HG03135 (cell line): ENCODE measurements around the gene PRPF6.
A peak's percentile ranks its signal among the peaks of the same experiment; 100 is the strongest.

Experiments
- ATAC-seq: cut with Tn5 transposase; IDR thresholded peaks from one replicate; pipeline ENCODE4 v1.9.1; 2021; ENCODE audit warnings: mild to moderate bottlenecking, moderate library complexity; ENCODE audit not compliant: unreplicated experiment

Gene PRPF6

DNA sequence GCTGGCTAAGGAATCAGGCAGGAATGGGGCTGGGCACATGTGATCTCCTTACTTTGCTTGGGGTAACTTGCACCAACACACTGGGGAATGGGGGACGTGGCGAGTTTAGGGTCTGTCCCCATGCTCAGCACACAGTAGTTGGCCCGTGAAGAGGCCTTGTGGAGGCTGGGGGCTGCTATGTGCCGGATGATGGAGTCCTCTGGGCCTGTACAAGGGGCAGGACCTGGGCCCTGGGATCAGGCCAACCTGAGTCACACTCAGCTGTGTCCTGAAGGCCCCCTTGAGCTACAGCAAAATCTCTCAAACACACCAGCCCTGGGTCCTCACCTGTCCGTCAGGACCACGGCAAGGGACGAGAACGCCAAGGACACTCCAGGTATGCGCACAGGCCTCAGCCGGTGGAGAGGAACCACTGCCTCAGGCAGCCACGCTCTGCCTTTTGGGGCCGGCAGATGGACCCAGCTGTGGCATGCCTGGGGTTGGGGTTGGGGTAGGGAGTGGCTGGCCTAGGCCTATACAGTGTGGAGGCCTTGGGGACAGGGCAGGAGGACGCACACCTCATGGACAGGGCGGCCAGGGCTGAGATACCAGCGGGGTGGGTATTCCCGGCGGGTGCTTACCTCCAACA lies 35.8 kb upstream of the PRPF6 start:
- no peak for ATAC-seq

DNA sequence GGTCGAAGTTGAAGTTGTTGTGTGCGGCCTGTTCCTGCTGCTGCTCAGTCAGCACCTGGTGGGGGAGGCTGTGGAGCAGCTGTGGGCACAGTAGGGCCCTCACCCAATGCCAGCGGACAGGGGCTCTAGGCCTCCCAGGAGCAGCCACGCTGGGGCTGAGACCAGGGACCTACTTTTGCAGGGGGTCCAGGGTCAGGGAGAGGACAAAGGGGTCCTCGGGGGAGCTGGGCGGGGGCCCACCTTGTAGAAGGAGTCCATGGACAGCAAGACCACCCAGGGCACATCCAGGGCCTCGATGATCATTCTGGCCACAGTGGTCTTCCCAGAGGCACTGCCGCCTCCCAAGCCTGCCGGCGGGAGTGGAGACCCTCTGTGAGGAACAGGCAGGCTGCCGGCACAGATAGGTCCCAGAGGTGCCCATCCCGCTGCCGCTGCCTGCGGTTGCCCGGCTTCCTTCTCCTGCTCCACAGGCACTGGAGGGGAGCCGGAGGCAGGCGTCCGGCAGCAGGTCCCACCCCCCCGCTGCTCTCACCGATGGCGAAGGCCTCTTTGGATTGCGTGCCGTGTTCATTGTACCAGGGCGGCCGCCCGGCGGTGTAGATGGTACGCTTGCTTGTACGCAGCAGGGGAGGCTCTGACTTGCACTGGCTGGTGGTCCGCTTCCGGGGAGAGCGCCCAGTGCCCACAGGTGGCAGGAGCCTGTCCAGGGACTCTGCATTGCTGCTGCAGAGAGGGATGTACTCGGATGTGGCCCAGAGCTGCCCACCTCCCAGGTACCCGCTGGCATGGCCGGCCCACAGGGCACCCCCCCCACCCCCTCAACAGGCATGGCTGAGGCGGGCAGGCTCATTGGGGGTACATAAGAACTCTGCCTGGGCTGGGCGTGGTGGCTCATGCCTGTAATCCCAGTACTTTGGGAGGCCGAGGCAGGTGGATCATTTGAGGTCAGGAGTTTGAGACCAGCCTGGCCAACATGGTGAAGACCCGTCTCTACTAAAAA lies 34.7 kb upstream of the PRPF6 start:
- ATAC-seq = no peak

DNA sequence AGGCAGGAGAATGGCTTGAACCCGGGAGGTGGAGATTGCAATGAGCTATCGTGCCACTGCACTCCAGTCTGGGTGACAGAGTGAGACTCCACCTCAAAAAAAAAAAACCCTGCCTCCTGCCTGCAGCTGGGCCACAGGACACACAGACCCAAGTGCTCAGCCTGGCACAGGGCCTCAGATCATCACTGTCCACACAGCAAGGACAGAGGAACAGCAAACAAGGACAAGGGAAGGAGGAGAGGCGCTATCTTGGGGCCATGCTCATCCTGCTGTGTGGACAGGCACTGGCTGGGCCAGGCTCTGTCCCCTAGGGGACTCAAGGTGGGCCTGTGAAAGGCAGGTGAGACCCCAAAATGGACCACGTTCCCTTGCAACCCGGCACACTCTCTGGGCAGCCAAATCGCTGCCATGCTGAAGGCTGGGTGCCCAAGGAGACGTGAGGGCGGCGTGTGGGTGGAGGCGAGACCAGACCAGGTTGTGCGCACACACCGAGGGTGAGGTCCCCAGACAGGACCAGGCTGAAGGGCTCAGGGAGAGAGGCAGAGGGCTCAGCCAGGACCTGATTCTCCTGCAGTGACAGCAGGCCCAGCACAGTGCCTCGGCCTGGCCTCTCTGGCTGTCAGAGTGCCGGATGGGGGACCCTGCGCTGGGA lies 33.8 kb upstream of the PRPF6 start:
- no peak for ATAC-seq

DNA sequence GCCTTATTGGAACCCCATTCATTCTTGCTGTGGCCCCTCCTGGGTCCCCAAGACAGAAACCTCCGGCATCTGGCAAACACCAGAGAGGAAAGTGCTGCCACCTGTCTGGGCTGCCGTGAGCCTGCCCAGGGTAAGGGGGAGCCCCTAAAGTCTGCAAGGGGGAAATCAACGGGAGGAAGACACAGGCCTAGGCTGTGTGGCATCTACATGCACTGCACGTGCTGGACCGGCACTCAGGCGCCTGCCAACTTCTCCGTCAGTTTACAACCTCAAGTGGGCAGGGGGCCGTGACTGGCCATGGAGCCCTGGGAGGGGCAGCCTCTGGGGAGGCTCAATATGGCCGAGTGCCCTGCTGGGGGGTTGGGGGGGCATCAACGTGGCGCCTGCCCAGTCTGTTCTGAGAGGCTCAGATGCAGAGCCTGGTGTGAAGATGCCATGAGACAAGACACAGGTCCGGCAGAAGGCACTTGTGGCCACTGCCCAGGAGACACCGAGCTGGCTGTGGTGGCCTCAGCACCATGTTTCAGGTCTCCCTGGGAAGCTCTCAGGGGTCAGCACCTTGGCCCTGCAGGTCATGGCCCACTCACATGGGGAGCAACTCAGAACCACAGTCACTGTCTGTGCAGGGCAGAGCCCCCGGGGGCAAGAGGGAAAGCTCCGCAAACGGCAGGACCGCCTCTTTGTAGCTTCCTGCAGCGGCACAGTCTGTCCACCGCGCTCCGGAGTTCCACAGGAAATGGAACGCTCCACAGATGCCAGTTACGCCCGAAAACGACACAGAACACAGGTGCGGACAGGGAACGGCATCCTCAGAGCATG lies 33.1 kb upstream of the PRPF6 start:
- ATAC-seq = no peak

DNA sequence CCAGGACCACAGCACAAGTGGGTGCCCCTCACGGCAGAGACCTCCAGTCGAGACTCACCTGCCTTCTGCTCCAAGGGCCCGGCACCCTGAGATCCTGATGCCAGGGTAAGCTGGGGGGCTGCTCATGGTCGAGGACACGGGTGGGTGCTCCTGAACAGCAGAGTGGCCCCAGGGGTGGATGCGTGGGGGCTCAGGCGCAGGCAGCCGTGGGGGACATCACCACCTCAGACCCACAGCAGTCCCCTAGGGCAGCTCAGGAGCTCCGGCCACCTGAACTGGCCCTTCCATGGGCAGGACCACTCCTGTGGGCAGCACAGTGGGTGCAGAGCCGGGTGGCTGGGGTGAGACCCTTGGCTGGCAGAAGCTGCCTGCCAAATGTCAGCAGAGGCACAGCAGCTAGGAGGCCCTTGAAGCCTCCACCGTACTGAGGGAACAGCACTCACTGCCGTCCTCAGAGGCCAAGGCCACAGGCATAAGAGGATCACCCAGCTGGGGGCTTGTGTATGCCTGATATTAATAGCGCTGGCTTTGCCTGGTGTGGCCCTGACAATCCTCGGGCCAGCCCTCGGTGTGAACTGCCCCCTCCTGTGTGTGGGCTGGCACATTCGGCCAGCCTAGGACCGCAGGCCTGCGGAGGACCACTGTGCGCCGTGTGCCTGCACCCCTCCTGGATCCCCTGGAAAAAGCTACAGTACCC lies 30.1 kb upstream of the PRPF6 start:
- no peak for ATAC-seq

DNA sequence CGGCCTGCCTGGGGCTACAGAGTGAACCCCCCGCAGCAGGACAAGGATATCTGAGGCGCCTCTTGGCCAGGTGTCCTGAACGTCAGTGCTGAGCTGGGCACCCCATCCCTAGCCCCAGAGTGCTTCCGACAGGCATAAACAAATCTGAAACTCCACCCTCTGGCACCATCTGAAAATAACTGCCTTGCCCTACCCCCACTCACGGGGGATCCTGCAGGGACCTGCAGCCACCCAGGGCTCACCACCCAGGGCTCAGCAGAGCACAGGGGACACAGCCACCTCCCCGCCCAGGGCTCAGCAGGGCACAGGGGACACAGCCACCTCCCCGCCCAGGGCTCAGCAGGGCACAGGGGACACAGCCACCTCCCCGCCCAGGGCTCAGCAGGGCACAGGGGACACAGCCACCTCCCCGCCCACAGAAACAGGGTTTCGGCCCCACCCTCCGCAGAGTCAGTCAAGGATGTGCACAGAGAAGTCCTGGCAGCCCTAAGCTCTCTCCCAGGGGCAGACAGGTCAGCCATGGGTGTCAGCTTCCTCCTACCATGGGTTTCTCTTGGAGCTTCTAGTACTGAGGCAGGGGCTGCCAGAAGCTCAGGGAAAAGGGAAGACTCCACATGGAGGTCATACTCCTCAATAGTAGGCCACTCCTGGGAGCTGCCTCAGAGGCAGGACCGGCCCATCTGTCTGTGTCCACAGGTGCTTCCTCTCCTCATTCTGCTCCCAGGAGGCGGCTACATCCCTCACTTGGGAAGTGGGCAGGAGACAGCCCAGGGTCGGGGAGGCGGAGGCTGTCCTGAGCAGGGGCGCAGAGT lies 29.3 kb upstream of the PRPF6 start:
- no peak for ATAC-seq

DNA sequence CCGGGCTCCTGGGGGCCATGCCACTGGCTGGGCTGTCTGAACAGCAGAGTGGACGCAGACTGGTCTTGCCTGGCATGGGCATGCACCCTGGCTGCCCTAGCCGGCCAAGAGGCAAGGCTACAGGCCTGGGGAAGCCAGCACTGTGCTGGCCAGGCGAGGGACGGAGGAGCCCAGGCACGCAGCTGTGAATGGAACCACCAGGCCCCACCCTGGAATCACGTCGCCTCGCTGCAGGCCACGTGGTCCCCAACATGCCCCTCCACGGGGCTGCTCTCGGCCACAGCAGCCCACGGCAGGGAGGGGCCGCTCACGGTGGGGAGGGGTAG lies 28.8 kb upstream of the PRPF6 start:
- ATAC-seq = no peak

DNA sequence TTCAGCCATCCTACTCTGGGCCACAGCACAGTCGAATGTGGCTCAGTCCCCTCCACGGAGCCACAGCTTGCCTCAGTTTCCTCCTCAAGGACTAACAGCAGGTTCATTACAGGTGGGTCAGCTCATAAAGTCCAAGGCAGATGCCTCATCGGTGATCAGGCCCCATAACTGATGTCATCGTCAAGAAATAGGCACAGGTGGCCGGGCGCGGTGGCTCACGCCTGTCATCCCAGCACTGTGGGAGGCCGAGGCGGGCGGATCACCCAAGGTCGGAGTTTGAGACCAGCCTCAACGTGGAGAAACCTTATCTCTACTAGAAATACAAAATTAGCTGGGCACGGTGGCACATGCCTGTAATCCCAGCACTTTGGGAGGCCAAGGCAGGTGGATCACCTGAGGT lies 28.2 kb upstream of the PRPF6 start:
- no peak for ATAC-seq

DNA sequence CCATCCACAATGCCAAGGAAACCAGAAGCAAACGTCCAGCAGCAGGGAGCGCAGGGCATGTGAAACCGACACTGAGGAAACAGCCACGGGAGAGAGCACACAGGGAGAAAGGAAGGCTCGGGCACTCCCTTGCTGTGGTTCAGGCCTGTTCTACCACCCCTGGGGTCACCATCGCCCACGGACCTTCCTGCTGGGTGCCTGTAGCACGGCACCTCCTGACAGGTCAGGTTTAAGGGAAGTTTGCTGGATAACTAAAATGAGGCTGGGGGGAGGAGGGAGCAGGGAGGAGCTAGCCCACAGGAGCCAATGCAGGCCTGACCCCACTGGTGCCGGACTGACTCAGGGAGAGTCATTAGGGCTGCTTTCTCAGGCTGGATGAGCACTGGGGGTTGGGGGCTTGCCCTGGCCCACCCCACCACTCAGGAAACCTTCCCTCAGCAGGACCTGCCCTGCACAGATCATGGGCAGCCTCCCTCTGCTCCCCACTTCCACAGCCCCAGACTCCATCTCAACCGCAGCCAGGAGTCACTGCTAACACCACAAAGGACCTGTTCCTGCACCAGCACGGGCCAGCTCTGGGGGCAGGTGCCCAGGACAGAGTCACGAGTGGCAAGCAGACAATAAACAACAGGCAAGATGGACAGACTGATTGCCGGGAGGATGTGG lies 27.0 kb upstream of the PRPF6 start:
- no peak for ATAC-seq

DNA sequence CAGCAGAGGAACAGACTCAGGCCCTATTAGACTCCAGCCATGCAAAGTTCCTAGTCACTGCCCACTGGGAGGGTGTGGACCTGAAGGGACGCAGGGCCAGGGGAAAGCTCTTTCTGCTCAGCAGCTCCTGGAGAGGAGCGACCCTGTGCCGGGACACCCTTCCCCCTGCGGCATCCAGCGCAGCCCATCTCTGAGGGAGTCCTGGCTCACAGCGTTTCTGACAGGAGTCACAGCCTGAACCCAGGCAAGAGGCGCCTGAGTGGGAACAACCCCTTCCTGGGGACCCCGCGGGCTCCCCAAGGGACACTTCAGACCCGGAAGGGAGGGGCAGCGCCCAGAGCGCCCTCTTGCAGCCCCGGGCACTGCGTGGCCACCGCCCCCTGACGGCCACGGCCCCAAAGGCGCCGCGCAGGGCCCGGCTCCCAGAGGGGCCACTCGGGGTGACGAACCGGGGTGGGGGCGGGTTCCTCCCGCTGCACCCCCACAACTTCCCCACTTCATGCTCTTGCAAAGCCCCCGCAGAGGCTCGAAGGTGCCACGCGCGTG lies 25.6 kb upstream of the PRPF6 start:
- ATAC-seq = peak; percentile 23

DNA sequence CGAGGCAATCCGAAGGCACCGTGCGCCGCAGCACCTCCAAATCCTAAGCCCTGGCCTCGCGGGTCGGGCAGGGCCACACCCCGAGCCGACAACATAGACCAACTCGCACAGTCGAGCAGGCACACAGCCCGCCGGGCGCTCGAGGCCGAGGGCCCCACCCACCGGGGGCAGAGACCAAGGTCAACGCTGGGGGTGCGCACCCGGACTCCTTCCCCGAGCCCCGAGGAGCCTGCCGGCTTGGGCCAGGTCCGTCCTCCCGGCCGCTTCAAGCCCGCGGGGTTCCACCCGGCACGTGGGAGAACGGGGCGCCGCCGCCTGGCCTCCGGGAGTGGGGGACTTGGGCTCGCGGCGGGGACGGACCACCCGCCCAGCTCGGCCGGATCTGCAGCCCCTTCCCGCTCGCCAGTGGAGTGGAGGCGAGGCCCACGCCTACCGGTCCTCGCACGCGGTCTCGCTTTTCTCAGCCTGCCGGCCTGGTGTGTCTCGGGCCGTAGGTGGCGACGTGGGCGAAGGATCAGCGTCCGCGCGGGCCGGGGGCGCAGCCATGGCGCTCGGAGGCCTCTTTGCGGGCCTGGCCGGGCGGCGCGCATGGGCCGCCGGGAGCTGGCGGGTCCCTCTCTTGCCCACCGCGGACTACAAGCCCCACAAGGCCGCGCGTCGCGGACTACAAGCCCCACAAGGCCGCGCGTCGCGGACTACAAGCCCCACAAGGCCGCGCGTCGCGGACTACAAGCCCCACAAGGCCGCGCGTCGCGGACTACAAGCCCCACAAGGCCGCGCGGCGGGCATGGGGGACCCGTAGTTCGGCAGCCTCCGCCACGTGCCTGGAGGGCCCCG lies 24.9 kb upstream of the PRPF6 start, which contains the start of gene UCKL1:
Gene UCKL1, minus strand, starts transcription at position 590 of the 837 bp plus-strand sequence. Its CDS starts 44 bp downstream, at position 546.
- peak; percentile 61 for ATAC-seq

DNA sequence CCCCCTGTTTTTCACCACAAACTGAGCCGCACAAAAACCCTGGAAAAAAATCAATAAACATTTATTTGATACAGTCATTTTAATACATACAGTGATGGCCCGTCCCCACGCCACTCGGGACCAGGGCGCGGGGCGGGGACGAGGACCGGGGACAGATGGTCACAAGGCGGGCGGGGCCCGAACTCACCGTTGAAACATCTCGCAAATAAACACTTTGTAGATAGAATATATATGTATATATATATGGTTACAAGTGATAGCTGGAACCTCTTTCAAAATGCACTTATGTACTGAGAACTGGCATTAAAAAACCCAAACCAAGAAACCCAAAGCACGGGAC lies 24.3 kb upstream of the PRPF6 start:
- ATAC-seq = peak; percentile 12

DNA sequence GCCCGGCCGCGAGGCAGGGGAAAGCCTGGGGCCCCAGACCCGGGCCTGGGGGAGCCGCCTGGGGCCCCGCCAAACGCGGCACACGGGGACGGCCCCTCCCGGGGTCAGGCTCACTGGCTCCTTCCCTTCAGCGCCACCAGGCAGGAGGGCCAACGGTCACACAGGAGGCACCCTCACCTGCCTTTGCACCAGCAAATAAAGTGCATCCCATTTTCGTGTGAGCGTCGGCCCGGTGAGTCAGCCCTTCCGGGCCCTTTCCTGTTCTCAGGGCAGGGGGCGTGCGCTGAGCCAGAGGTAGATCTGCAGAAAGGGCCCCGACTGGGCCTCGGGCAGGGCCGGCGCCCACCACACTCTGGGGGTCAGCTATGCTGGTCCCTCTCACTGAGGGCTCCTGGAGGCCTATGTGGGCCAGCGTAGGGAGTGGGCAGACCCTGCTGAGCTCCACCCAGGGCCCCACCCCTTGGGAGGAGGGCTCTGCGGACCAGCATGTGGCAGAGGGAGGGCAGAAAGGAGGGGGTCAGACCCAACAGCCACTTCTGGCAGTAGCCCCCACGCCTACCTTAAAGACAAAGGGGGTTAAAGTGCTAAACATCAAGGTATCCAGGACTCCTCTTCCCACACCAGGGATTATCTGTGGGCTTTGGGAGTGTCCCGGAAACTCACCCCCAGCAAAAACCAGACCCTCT lies 23.8 kb upstream of the PRPF6 start:
- ATAC-seq = no peak

DNA sequence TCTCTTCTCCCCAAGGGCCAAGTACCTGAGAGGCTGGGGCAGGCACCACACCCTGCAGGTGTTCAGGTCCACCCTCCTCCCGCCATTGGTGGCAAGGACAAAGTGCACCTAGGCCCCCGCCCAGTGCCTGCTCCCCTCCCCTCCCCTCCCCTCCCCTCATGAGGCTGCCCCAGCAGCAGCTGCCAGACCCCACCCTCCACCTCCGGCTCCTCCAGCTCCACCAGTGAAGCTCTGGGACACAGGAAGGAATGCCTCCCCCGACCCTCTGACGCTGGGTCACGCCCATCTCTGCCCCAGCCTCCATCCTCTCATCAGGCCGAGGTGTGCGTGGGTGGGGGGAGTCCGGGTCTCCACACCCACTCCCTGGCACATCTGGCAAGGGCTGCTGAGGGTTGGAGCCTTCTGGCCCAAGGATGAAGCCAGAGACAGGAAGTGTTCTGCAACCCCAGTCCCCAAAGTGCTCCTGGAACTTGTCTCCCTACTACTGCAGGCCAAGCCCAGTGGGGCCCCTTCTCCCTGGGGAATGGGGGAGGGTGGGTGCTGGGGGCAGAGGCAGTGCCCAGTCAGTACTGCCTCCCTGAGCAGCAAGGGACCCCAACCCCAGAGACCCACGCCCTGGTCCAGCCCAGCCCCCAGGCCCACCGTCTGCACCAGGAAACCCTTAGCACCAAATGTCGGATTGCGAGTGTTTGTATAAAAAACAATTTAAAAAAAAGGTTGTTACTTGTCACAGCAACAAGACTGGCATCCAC lies 23.1 kb upstream of the PRPF6 start:
- no peak for ATAC-seq

DNA sequence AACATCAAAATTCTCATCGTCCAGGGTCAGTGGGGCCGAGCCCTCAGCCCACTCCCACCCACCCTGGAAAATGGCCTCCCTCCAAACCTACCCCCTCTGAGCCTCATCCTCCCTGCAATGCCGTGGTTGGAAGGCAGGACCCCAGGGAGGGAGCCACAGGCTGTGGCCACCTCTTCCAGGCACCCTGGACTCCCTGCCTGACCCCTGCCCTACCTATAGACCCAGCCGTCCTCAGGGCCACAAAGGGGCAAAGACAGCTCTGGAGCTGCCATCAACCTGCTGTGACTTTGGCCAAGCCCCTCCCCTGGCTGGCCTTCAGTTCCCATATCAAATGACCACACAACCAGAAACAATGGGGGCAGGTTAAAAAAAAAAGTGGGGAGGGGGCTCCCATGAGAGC lies 22.5 kb upstream of the PRPF6 start:
- ATAC-seq = no peak

DNA sequence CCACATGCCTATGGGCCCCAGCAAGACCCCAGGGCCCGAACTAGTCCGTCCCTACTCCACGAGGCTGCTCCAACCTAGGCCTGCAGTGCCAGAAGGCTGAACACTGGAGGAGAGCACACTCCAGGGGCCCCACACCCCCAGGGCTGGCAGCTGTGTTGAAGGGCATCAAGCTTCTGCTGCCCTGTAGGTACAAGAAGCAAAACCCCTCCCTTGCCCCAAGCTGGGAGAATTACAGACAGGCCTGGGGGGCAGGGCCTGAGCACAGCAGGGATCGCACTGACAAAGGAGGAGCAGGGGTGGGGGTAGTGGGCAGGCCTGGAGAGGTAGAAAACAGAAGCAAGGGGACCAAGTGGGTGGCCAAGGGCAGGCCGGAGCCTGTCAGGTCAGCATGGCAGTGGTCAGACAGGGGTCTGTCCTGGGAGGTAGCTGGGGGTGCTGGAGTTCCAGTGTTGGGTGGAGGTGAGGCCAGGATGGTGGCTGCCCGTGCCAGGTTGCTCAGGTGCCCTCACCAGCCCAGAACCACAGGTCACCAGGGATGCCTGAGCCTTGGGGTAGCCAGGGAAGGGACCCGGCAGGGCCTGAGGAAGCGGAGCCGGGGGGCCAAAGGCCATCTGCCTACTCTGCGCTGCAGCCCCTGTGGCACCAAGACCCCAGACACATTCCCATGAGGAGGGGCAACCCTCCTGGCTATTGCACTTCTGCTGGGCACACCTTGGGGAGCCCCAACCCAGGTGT lies 21.8 kb upstream of the PRPF6 start:
- ATAC-seq = no peak
